Cerebellar cortex (tissue), 1 donor: Measurements from ENCODE around the gene FAM234B.
"Not testable (repeated sequence)": the region's sequence is repeated elsewhere in the genome, so short reads cannot be mapped to it uniquely, and the experiment has no call there.

ENCODE experiments used
- DNase-seq: peaks from one replicate; pipeline ENCODE4 v3.0.0-alpha.2; 2015; ENCODE audit warnings: low spot score

The FAM234B gene

GRCh38 chr12:13061377-13061776 is 17.2 kb downstream of the FAM234B start:
- no peak for DNase-seq

GRCh38 chr12:13062669-13063068 is 18.5 kb downstream of the FAM234B start:
- no peak for DNase-seq

- no peak for DNase-seq
These were observed 21.8 kb downstream of the FAM234B start for GRCh38 chr12:13066014-13066413.

GRCh38 chr12:13066459-13066858 is 22.3 kb downstream of the FAM234B start:
- DNase-seq = no peak

GRCh38 chr12:13067322-13067721 is 23.1 kb downstream of the FAM234B start:
- DNase-seq = no peak

- DNase-seq = no peak
These were observed 25.2 kb downstream of the FAM234B start for GRCh38 chr12:13069380-13069779.

GRCh38 chr12:13071305-13072280 is 27.4 kb downstream of the FAM234B start:
- peak; percentile 51 for DNase-seq

GRCh38 chr12:13073173-13073572 is 29.0 kb downstream of the FAM234B start:
- no peak for DNase-seq

GRCh38 chr12:13074396-13075117 is 30.4 kb downstream of the FAM234B start:
- no peak for DNase-seq

GRCh38 chr12:13075118-13075480 is 30.9 kb downstream of the FAM234B start:
- DNase-seq = no peak

GRCh38 chr12:13075786-13076570 is 31.8 kb downstream of the FAM234B start:
- no peak for DNase-seq

- no peak for DNase-seq
These were observed 35.3 kb downstream of the FAM234B start for GRCh38 chr12:13079440-13079906.

GRCh38 chr12:13080266-13080665 is 36.1 kb downstream of the FAM234B start:
- no peak for DNase-seq

- DNase-seq = no peak
These were observed 38.7 kb downstream of the FAM234B start for GRCh38 chr12:13082861-13083260.

- not testable (repeated sequence) for DNase-seq
These were observed 39.5 kb downstream of the FAM234B start for GRCh38 chr12:13083638-13084037.

GRCh38 chr12:13084898-13085640 is 40.9 kb downstream of the FAM234B start:
- no peak for DNase-seq

- DNase-seq = no peak
These were observed 41.9 kb downstream of the FAM234B start for GRCh38 chr12:13085968-13086686.

- DNase-seq = no peak
These were observed 43.6 kb downstream of the FAM234B start for GRCh38 chr12:13087766-13088165.

- no peak for DNase-seq
These were observed 44.3 kb downstream of the FAM234B start for GRCh38 chr12:13088496-13088895.

GRCh38 chr12:13090054-13090453 is 45.9 kb downstream of the FAM234B start:
- DNase-seq = no peak

- DNase-seq = no peak
These were observed 47.7 kb downstream of the FAM234B start for GRCh38 chr12:13091832-13092231.
